ENCODE measurements around the gene RASAL3. TPM values are rescaled to one million over a fixed set of nuclear protein-coding genes. Genes with fewer than 3 reads are reported as not detected.
A peak's percentile ranks its signal among the peaks of the same experiment; 100 is the strongest.

RASAL3 gene
- total RNA-seq, 1 donor from 2014 or later = 0.14 TPM

DNA sequence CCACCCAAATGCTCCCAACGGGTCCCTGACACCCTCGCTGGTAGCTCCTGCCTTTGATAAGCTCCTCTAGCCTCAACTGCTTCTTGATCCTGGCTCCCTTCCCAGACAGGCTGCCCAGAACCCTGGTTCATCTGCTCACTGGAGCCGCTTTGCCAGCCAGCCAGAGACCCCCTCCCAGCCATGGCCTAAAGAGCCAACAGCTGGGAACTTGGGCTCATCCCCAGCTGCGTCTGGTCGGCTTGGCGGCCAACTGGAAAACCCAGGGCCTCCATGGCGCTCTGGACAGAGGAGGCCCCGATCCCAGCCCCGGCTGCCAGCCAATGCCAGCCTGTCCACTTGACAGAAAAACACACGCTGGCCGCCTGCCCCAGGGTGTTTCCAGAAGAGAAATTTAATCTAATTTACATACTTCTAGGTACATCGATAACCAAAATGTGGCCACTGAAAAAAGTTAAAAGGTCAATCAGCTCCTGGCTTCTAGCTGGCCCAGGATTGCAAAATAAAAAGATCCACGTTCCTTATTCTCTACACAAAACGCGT, 42.6 kb downstream of the RASAL3 start:
- no peaks in the 10 kb centered on the region for H3K27me3 ChIP-seq (ENCODE audit: insufficient read depth, low read length)
- TF ChIP-seq, protein P1, sequence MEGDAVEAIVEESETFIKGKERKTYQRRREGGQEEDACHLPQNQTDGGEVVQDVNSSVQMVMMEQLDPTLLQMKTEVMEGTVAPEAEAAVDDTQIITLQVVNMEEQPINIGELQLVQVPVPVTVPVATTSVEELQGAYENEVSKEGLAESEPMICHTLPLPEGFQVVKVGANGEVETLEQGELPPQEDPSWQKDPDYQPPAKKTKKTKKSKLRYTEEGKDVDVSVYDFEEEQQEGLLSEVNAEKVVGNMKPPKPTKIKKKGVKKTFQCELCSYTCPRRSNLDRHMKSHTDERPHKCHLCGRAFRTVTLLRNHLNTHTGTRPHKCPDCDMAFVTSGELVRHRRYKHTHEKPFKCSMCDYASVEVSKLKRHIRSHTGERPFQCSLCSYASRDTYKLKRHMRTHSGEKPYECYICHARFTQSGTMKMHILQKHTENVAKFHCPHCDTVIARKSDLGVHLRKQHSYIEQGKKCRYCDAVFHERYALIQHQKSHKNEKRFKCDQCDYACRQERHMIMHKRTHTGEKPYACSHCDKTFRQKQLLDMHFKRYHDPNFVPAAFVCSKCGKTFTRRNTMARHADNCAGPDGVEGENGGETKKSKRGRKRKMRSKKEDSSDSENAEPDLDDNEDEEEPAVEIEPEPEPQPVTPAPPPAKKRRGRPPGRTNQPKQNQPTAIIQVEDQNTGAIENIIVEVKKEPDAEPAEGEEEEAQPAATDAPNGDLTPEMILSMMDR (IDR thresholded peaks at IDR 0.05; ENCODE audit: insufficient read depth, low read depth, low read length) = no peak
- TF ChIP-seq EZH2 (IDR thresholded peaks at IDR 0.05; ENCODE audit: insufficient read depth, low read length) = no peak
- peaks cover 20% of the 10 kb centered on the region for H3K36me3 ChIP-seq (ENCODE audit: insufficient read depth, low read length)
- Mint-ChIP-seq H3K4me3 (ENCODE audit: unreplicated experiment) (no peak overlapping the region), H3K36me3 (ENCODE audit: low read depth, unreplicated experiment) (peaks cover 26% of the 10 kb centered on the region), H3K9me3 (ENCODE audit: unreplicated experiment) (no peaks in the 10 kb centered on the region), H3K27me3 (ENCODE audit: low read depth, unreplicated experiment) (no peaks in the 10 kb centered on the region), H3K4me1 (ENCODE audit: low read depth, unreplicated experiment) (peaks cover 5% of the 10 kb centered on the region), H3K27ac (ENCODE audit: unreplicated experiment) (no peak overlapping the region)
- H3K4me2 ChIP-seq (ENCODE audit: low read length) = no peak overlapping the region
- no peak overlapping the region for H2AFZ ChIP-seq (ENCODE audit: low read depth, low read length)
- H3K27ac ChIP-seq (ENCODE audit: low read depth, low read length) = no peak overlapping the region
- H3K4me1 ChIP-seq (ENCODE audit: insufficient read depth, low read length) = peaks cover 13% of the 10 kb centered on the region
- DNase-seq (ENCODE audit: low read depth) (no peak), FAIRE-seq (no peak)
- no peak overlapping the region for H3K9ac ChIP-seq (ENCODE audit: low read length)
- peaks cover 5% of the 10 kb centered on the region for H3K9me3 ChIP-seq (ENCODE audit: insufficient read depth, low read depth, low read length)
- H3K79me2 ChIP-seq (ENCODE audit: insufficient read depth, low read length) = peaks cover 20% of the 10 kb centered on the region
- H4K20me1 ChIP-seq (ENCODE audit: insufficient read depth, low read length) = peaks cover 26% of the 10 kb centered on the region
- no peak overlapping the region for H3K4me3 ChIP-seq (ENCODE audit: insufficient read depth, low read depth, low read length)

DNA sequence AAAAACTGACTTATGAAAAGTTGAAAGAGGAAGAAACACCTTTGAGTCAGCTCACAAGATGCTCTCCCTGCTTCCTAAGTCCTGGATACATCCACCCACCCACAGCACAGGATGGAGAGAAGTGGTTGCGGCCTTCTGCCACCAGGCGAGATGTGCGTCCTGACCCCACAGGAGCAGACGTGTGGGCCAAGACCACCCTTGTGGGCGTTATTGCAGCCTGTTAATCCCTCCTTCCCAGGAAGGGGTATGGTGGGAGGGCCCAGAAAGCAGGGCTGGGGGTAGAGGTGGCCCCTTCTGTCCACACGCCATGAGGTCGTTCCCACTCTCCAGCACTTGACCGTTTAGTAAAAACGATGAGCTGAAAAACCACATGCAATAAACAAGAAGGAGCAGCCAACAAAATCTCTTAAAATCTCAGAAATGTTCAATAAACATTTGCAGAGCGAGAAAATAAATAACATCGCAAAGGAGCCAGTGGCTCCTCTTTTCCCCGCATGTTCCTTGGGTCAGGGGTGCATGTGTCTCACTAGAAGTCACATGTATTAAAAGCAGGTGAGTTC, 43.1 kb downstream of the RASAL3 start:
- TF ChIP-seq, protein P1 (IDR thresholded peaks at IDR 0.05; ENCODE audit: insufficient read depth, low read depth, low read length) = no peak
- no peak for TF ChIP-seq EZH2 (IDR thresholded peaks at IDR 0.05; ENCODE audit: insufficient read depth, low read length)
- Histone ChIP-seq H2AFZ (ENCODE audit: low read depth, low read length) (no peak overlapping the region), H3K4me1 (ENCODE audit: insufficient read depth, low read length) (peaks cover 13% of the 10 kb centered on the region), H3K4me2 (ENCODE audit: low read length) (no peak overlapping the region), H4K20me1 (ENCODE audit: insufficient read depth, low read length) (peaks cover 26% of the 10 kb centered on the region), H3K4me3 (ENCODE audit: insufficient read depth, low read depth, low read length) (no peak overlapping the region), H3K36me3 (ENCODE audit: insufficient read depth, low read length) (peaks cover 16% of the 10 kb centered on the region), H3K9ac (ENCODE audit: low read length) (no peak overlapping the region), H3K79me2 (ENCODE audit: insufficient read depth, low read length) (peaks cover 25% of the 10 kb centered on the region), H3K9me3 (ENCODE audit: insufficient read depth, low read depth, low read length) (peaks cover 5% of the 10 kb centered on the region), H3K27ac (ENCODE audit: low read depth, low read length) (no peak overlapping the region), H3K27me3 (ENCODE audit: insufficient read depth, low read length) (no peaks in the 10 kb centered on the region)
- H3K9me3 Mint-ChIP-seq (ENCODE audit: unreplicated experiment) = no peaks in the 10 kb centered on the region
- no peak for DNase-seq (ENCODE audit: low read depth)
- no peaks in the 10 kb centered on the region for H3K27me3 Mint-ChIP-seq (ENCODE audit: low read depth, unreplicated experiment)
- H3K4me1 Mint-ChIP-seq (ENCODE audit: low read depth, unreplicated experiment) = peaks cover 7% of the 10 kb centered on the region
- H3K27ac Mint-ChIP-seq (ENCODE audit: unreplicated experiment) = no peak overlapping the region
- H3K4me3 Mint-ChIP-seq (ENCODE audit: unreplicated experiment) = no peak overlapping the region
- H3K36me3 Mint-ChIP-seq (ENCODE audit: low read depth, unreplicated experiment) = peaks cover 23% of the 10 kb centered on the region
- no peak for FAIRE-seq

DNA sequence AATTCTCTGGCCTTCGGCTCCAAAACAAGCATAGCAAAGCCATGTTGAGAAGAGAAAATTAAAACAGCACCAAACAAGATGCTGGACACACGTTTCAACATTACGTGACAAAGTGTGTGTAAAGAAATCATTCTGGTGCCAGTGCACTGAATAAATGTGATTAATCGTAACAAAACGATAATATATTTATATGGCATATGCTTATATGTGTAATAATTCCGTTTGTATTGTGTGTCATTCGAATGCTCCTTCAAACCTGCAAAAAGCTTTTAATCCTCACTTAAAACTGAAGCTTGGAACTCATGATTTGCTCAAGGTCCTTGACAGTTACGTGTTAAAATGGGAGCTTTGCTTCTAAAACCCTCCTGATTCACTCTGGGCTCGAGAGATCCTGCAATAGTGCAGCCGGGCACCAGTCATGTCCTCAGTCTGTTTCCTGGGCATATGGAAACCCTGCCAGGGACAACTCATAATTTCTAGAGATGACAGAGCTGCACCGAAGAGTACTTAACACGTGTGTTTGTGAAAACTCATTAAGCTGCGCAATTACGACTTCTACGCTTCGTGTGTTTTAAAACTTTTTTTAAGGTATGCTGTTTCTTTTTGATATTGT, 44.8 kb downstream of the RASAL3 start:
- DNase-seq (ENCODE audit: low read depth) = no peak
- Histone ChIP-seq H3K9me3 (ENCODE audit: insufficient read depth, low read depth, low read length) (peaks cover 5% of the 10 kb centered on the region), H3K27ac (ENCODE audit: low read depth, low read length) (no peak overlapping the region), H3K36me3 (ENCODE audit: insufficient read depth, low read length) (peaks cover 18% of the 10 kb centered on the region), H3K4me1 (ENCODE audit: insufficient read depth, low read length) (peaks cover 13% of the 10 kb centered on the region), H3K79me2 (ENCODE audit: insufficient read depth, low read length) (peaks cover 41% of the 10 kb centered on the region), H2AFZ (ENCODE audit: low read depth, low read length) (peak overlapping the region; percentile 27), H3K4me2 (ENCODE audit: low read length) (peak overlapping the region; percentile 86), H3K27me3 (ENCODE audit: insufficient read depth, low read length) (no peaks in the 10 kb centered on the region), H3K9ac (ENCODE audit: low read length) (peak overlapping the region; percentile 64), H3K4me3 (ENCODE audit: insufficient read depth, low read depth, low read length) (peak overlapping the region; percentile 53), H4K20me1 (ENCODE audit: insufficient read depth, low read length) (peaks cover 36% of the 10 kb centered on the region)
- H3K27me3 Mint-ChIP-seq (ENCODE audit: low read depth, unreplicated experiment) = no peaks in the 10 kb centered on the region
- FAIRE-seq = peak; percentile 34
- H3K36me3 Mint-ChIP-seq (ENCODE audit: low read depth, unreplicated experiment) = peaks cover 23% of the 10 kb centered on the region
- no peaks in the 10 kb centered on the region for H3K9me3 Mint-ChIP-seq (ENCODE audit: unreplicated experiment)
- peaks cover 8% of the 10 kb centered on the region for H3K4me1 Mint-ChIP-seq (ENCODE audit: low read depth, unreplicated experiment)
- H3K27ac Mint-ChIP-seq (ENCODE audit: unreplicated experiment) = peak overlapping the region; percentile 41
- peak overlapping the region; percentile 92 for H3K4me3 Mint-ChIP-seq (ENCODE audit: unreplicated experiment)
- TF ChIP-seq, protein P1 (IDR thresholded peaks at IDR 0.05; ENCODE audit: insufficient read depth, low read depth, low read length) = no peak
- no peak for TF ChIP-seq EZH2 (IDR thresholded peaks at IDR 0.05; ENCODE audit: insufficient read depth, low read length)
